ENCODE results near the gene ARGLU1. TPM values are rescaled to one million over a fixed set of nuclear protein-coding genes. Genes with fewer than 3 reads are reported as not detected.

Gene ARGLU1
- total and polyA plus RNA-seq, 8 donors: 16.6 to 321 (median 108) TPM

GRCh38 chr13:106561551-106562170 is 6.3 kb downstream of the ARGLU1 start:
- no peaks in the 10 kb centered on the region for H3K27me3 ChIP-seq
- intact Hi-C loops (cut with DNase I; ENCODE audit: low total_unique reads): no loop called here
- DNase-seq: peak in 1 of 2 donors; percentile 49
- no peaks in the 10 kb centered on the region for H3K9me3 ChIP-seq
- H3K4me1 ChIP-seq: peaks cover 33 to 92% (median 74%) of the 10 kb centered on the region in 4 donors
- peak overlapping the region in 3 of 5 donors; percentile 10 to 77 (median 36) for H3K27ac ChIP-seq
- TF ChIP-seq EP300 (IDR thresholded peaks at IDR 0.05): no peak
- no peak for TF ChIP-seq POLR2AphosphoS5 (IDR thresholded peaks at IDR 0.05)
- TF ChIP-seq POLR2A (IDR thresholded peaks at IDR 0.05): no peak
- no peak for TF ChIP-seq CTCF (IDR thresholded peaks at IDR 0.05)
- WGBS, 5 donors: 43 to 51% (median 47%) methylated on average over 6 of the region's 6 CpGs
- no peak overlapping the region for H3K4me3 ChIP-seq
- peaks cover 10 to 28% (median 26%) of the 10 kb centered on the region in 4 donors for H3K36me3 ChIP-seq

GRCh38 chr13:106560821-106561220 is 7.1 kb downstream of the ARGLU1 start:
- peaks cover 18 to 37% (median 35%) of the 10 kb centered on the region in 4 donors for H3K36me3 ChIP-seq
- no peaks in the 10 kb centered on the region for H3K27me3 ChIP-seq
- H3K4me1 ChIP-seq: peaks cover 33 to 86% (median 66%) of the 10 kb centered on the region in 4 donors
- TF ChIP-seq POLR2AphosphoS5 (IDR thresholded peaks at IDR 0.05): no peak
- no peak for TF ChIP-seq CTCF (IDR thresholded peaks at IDR 0.05)
- TF ChIP-seq POLR2A (IDR thresholded peaks at IDR 0.05): no peak
- TF ChIP-seq EP300 (IDR thresholded peaks at IDR 0.05): no peak
- H3K4me3 ChIP-seq: no peak overlapping the region
- H3K27ac ChIP-seq: no peak overlapping the region
- no peak for DNase-seq
- intact Hi-C loops (cut with DNase I; ENCODE audit: low total_unique reads): no loop called here
- WGBS, 5 donors: 44 to 57% (median 50%) methylated on average over 1 of the region's 1 CpG
- no peaks in the 10 kb centered on the region for H3K9me3 ChIP-seq

GRCh38 chr13:106558527-106558926 is 9.4 kb downstream of the ARGLU1 start:
- no peak for TF ChIP-seq POLR2A (IDR thresholded peaks at IDR 0.05)
- no peak for TF ChIP-seq EP300 (IDR thresholded peaks at IDR 0.05)
- TF ChIP-seq POLR2AphosphoS5 (IDR thresholded peaks at IDR 0.05): no peak
- no peak for TF ChIP-seq CTCF (IDR thresholded peaks at IDR 0.05)

GRCh38 chr13:106555631-106556328 is 12.2 kb downstream of the ARGLU1 start:
- intact Hi-C loops (cut with DNase I; ENCODE audit: low total_unique reads): no loop called here
- WGBS, 5 donors: 82 to 96% (median 92%) methylated on average over 4 of the region's 4 CpGs
- TF ChIP-seq POLR2A (IDR thresholded peaks at IDR 0.05) (no peak), EP300 (IDR thresholded peaks at IDR 0.05) (no peak), CTCF (IDR thresholded peaks at IDR 0.05) (no peak), POLR2AphosphoS5 (IDR thresholded peaks at IDR 0.05) (no peak)
- H3K27ac ChIP-seq: no peak overlapping the region
- H3K4me3 ChIP-seq: no peak overlapping the region
- H3K4me1 ChIP-seq: peaks cover 4 to 68% (median 35%) of the 10 kb centered on the region in 4 donors
- peaks cover 25 to 87% (median 73%) of the 10 kb centered on the region in 4 donors for H3K36me3 ChIP-seq
- H3K27me3 ChIP-seq: no peaks in the 10 kb centered on the region
- DNase-seq: no peak
- no peaks in the 10 kb centered on the region for H3K9me3 ChIP-seq

More at GRCh38 chr13:106558527-106558926, 9.4 kb downstream of the ARGLU1 start:
- H3K4me1 ChIP-seq: peaks cover 20 to 71% (median 46%) of the 10 kb centered on the region in 4 donors
- no peaks in the 10 kb centered on the region for H3K27me3 ChIP-seq
- intact Hi-C loops (cut with DNase I; ENCODE audit: low total_unique reads): no loop called here
- no peak overlapping the region for H3K4me3 ChIP-seq
- H3K36me3 ChIP-seq: peaks cover 25 to 60% (median 58%) of the 10 kb centered on the region in 4 donors
- H3K9me3 ChIP-seq: no peaks in the 10 kb centered on the region
- no peak for DNase-seq
- peak overlapping the region in 1 of 5 donors; percentile 13 for H3K27ac ChIP-seq

All from stomach (tissue), 9 donors.